IMR-90 (cell line): ENCODE data around the gene ITCH.

Experiments used
- BHLHE40 ChIP-seq: fragments of 150-350 bp; IDR thresholded peaks from 2 replicates; pipeline ENCODE4 v1.6.1; 2016; ENCODE audit warnings: mild to moderate bottlenecking, low read depth, low read length
- CEBPB ChIP-seq: IDR thresholded peaks from 2 replicates; pipeline ENCODE4 v1.6.1; 2012; ENCODE audit warnings: low read depth, low read length, improper control_type of control experiment
- CHD1 ChIP-seq: IDR thresholded peaks from 2 replicates; pipeline ENCODE4 v1.6.1; 2012; ENCODE audit warnings: low read depth, low read length, improper control_type of control experiment
- FOS ChIP-seq: fragments of 150-350 bp; IDR thresholded peaks from 2 replicates; pipeline ENCODE4 v1.6.1; 2016; ENCODE audit warnings: low read depth, low read length
- POLR2A ChIP-seq: IDR thresholded peaks from 2 replicates; pipeline ENCODE4 v1.6.1; 2012; ENCODE audit warnings: mild to moderate bottlenecking, low read depth, low read length
- RAD21 ChIP-seq: IDR thresholded peaks from 2 replicates; pipeline ENCODE4 v1.6.1; 2012; ENCODE audit warnings: low read length, improper control_type of control experiment
- RCOR1 ChIP-seq: IDR thresholded peaks from 2 replicates; pipeline ENCODE4 v1.6.1; 2012; ENCODE audit warnings: mild to moderate bottlenecking, low read length, improper control_type of control experiment; ENCODE audit not compliant: insufficient replicate concordance
- RFX5 ChIP-seq: IDR thresholded peaks from 2 replicates; pipeline ENCODE4 v1.8.0; 2012; ENCODE audit warnings: low read depth, mild to moderate bottlenecking, low read length, moderate library complexity
- SMC3 ChIP-seq: fragments of 150-350 bp; IDR thresholded peaks from 2 replicates; pipeline ENCODE4 v1.6.1; 2016; ENCODE audit warnings: low read depth, mild to moderate bottlenecking, antibody characterized with exemption, low read length, moderate library complexity
- USF2 ChIP-seq: fragments of 150-350 bp; IDR thresholded peaks from 2 replicates; pipeline ENCODE4 v1.6.1; 2017; ENCODE audit warnings: mild to moderate bottlenecking, antibody characterized with exemption, low read length, low read depth
- TF ChIP-seq, protein P1 (sequence below): conservative IDR thresholded peaks from 2 replicates; pipeline ENCODE4 v1.5.1; 2012; ENCODE audit warnings: mild to moderate bottlenecking, low read depth, low read length, improper control_type of control experiment
- TF ChIP-seq, protein P2 (sequence below): fragments of 150-350 bp; IDR thresholded peaks from 2 replicates; pipeline ENCODE4 v1.6.1; 2016; ENCODE audit warnings: low read depth, mild to moderate bottlenecking, low read length, moderate library complexity, borderline replicate concordance

DNA sequence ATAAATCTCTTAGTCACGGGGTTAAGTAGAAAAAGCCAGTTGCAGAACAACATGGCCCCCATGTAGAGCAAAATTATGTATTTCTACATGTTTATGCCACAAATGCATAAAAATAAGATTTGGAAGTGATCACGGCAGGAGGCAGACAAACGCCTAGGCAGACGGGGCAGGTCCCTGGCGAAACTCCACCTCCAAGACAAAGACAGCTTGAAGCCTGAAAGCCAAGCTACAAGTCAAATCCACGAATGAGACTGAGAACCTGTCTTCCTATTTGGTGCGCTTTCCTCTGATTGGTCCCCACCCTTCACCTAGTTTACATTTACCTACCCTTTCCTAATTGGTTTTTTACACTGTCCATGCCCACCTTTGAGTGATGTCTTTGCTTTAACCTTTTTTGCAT lies 31.2 kb upstream of the ITCH start:
- TF ChIP-seq POLR2A, result no peak
- no peak for TF ChIP-seq USF2
- TF ChIP-seq, protein P1, sequence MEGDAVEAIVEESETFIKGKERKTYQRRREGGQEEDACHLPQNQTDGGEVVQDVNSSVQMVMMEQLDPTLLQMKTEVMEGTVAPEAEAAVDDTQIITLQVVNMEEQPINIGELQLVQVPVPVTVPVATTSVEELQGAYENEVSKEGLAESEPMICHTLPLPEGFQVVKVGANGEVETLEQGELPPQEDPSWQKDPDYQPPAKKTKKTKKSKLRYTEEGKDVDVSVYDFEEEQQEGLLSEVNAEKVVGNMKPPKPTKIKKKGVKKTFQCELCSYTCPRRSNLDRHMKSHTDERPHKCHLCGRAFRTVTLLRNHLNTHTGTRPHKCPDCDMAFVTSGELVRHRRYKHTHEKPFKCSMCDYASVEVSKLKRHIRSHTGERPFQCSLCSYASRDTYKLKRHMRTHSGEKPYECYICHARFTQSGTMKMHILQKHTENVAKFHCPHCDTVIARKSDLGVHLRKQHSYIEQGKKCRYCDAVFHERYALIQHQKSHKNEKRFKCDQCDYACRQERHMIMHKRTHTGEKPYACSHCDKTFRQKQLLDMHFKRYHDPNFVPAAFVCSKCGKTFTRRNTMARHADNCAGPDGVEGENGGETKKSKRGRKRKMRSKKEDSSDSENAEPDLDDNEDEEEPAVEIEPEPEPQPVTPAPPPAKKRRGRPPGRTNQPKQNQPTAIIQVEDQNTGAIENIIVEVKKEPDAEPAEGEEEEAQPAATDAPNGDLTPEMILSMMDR, result no peak
- no peak for TF ChIP-seq RAD21
- no peak for TF ChIP-seq RCOR1
- no peak for TF ChIP-seq SMC3
- no peak for TF ChIP-seq FOS
- TF ChIP-seq BHLHE40, result no peak
- TF ChIP-seq CHD1, result no peak
- TF ChIP-seq CEBPB, result no peak
- no peak for TF ChIP-seq RFX5
- TF ChIP-seq, protein P2, sequence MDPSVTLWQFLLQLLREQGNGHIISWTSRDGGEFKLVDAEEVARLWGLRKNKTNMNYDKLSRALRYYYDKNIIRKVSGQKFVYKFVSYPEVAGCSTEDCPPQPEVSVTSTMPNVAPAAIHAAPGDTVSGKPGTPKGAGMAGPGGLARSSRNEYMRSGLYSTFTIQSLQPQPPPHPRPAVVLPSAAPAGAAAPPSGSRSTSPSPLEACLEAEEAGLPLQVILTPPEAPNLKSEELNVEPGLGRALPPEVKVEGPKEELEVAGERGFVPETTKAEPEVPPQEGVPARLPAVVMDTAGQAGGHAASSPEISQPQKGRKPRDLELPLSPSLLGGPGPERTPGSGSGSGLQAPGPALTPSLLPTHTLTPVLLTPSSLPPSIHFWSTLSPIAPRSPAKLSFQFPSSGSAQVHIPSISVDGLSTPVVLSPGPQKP, result no peak
